ENCODE measurements around the gene FAM193A.
A peak's percentile ranks its signal among the peaks of the same experiment; 100 is the strongest.
"Not testable (repeated sequence)": the region's sequence is repeated elsewhere in the genome, so short reads cannot be mapped to it uniquely, and the experiment has no call there.

FAM193A gene

DNA sequence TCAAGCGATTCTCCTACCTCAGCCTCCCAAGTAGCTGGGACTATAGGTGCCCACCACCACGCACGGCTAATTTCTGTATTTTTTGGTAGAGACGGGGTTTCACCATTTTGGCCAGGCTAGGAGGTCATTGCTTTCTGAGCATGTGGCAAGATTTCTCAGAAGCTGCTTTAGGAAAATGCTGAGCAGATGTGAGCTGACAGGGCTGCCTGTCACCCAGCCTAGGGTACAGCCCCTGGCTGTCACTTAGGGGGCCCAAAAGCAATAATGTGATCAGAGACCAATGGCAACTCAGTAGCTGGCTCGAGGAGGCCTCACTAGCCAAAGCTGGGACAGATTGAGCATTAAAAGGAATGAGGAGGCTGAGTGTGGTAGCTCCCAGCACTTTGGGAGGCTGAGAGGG, 154.9 kb downstream of the FAM193A start:
- DNase-seq (ENCODE audit: low read depth in 3 of 3): no peak

DNA sequence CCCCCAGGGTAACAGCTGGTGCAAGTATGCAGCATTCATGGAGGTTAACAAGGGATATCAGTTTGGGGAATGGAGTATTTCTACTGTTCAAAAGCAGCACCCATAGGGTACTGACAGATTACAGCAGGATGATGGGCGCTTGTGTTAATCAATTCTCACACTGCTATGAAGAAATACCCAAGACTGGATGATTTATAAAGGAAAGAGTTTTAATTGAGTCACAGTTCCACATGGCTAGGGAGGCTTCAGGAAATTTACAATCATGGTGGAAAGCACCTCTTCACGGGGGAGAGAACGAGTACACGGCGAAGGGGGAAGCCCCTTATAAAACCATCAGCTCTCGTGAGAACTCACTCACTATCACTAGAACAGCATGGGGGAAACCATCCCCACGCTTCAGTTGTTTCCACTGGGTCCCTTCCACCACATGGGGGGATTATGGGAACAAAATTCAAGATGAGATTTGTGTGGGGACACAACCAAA, 155.5 kb downstream of the FAM193A start:
- peak in 1 of 3 experiments; percentile 43 for DNase-seq (ENCODE audit: low read depth in 3 of 3)

DNA sequence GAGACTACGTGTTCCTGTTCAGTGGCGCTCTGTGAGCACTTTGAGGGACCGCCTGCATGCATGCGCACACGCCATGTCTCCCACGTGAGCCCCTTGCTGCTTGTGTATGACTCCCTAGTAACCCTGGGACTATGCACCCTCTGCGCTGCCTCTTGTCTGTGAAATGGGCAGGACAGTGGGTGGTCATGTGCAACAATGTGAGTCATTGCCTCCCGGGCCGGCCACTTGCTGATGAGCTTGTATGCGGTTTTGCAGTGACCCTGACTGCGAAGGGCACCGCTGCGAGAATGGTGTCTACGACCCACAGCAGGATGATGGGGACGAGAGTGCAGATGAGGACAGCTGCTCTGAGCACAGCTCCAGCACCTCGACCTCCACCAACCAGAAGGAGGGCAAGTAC, 158.2 kb downstream of the FAM193A start:
- no peak for DNase-seq (ENCODE audit: low read depth in 3 of 3)

DNA sequence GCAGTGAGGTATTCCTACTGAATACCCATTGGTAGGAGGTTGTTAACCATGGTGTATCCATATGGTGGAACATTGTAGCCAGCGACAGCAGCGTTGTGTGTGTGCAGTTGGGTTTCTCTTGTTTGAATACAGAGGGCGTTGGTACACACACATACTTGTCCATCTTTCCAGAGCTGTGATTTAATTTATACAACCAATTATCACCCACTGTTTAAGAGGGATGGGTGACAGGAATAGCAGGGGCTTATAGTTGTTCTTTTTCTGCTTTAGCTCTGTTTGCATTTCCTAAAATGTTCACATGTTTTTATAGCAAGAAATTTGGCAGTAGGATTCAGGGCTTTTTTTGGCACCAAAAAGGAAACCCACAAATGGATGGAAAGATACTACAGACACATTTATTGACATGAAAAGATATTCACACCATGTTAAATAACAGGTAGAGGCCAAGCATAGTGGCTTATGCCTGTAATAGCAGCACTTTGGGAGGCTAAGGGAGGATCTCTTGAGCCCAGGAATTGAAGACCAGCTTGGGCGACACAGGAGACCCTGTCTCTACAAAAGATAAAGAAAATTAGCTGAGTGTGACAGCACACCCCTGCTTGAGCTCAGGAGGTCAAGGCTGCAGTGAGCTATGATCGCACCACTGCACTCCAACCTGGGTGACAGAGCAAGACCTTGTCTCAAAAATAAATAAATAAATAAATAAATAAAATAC, 159.1 kb downstream of the FAM193A start:
- no peak for DNase-seq (ENCODE audit: low read depth in 3 of 3)

GRCh38 chr4:2696423-2696822, 160.0 kb downstream of the FAM193A start:
- DNase-seq (ENCODE audit: low read depth in 3 of 3): no peak

DNA sequence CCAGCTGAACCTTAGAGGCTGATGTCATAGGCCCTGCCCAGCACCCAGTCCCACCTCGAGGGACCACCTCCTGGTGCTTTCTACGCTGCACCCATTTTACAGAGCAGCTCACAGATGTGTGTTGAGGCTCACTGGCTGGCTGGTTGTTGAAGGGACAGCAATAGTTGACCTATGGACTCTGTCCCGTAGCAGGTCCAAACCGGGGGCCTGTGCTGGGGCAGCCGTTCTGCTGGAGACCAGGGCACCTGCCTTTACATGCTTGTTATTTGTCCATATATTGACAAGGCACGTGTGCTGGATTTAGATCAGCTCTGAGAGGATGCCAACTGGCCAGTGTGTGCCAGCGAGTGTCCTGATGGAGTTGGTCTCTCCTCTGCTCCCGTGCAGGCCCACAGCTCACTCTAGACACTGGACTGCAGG, 161.6 kb downstream of the FAM193A start:
- DNase-seq (ENCODE audit: low read depth in 3 of 3): no peak

DNA sequence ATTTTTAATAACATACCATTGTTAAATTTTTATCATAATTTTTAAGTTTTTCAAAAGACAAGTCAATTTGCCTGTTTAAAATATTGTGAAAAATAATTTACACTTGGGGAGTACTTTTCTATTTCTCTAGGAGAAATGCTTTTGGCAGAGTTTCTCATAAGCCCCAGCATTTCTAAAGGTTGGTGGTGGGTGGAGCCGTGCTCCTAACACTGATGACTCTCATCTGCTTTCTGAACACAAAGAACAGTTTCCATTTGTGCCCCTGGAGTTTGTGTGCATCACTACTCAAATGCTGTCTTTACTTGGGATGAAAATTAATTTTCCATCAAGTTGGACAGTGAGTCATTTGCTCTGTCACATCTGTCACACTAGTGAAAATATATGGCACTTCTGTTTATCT, 162.1 kb downstream of the FAM193A start:
- no peak for DNase-seq (ENCODE audit: low read depth in 3 of 3)

GRCh38 chr4:2698951-2699505, 162.6 kb downstream of the FAM193A start:
- DNase-seq (ENCODE audit: low read depth in 3 of 3): no peak

DNA sequence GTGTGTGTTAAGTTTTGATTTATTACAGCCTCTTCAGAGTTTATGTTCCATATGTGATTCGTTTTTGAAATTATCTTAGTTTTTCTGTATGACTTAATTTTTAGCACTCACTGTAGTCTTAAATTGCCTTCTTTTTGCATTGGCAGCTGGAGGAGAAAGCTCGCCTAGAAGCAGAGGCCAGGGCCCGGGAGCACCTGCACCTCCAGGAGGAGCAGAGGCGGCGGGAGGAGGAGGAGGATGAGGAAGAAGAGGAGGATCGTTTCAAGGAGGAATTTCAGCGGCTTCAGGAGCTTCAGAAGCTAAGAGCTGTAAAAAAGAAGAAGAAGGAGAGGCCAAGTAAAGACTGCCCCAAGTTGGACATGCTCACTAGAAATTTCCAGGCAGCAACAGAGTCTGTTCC, 163.1 kb downstream of the FAM193A start:
- DNase-seq (ENCODE audit: low read depth in 3 of 3): no peak

DNA sequence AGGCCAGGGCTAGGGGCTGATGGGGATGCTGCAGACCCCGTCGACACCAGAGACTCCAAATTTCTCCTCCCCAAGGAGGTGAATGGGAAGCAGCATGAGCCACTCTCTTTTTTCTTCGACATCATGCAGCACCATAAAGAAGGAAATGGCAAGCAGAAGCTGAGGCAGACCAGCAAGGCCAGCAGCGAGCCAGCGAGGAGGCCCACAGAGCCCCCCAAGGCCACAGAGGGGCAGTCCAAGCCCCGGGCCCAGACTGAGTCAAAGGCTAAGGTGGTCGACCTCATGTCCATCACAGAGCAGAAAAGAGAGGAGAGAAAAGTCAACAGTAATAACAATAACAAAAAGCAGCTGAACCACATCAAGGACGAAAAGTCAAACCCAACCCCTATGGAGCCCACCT, 163.6 kb downstream of the FAM193A start:
- DNase-seq (ENCODE audit: low read depth in 3 of 3): no peak

- no peak for DNase-seq (ENCODE audit: low read depth in 3 of 3)
Observed at GRCh38 chr4:2702361-2702760, 165.9 kb downstream of the FAM193A start.

DNA sequence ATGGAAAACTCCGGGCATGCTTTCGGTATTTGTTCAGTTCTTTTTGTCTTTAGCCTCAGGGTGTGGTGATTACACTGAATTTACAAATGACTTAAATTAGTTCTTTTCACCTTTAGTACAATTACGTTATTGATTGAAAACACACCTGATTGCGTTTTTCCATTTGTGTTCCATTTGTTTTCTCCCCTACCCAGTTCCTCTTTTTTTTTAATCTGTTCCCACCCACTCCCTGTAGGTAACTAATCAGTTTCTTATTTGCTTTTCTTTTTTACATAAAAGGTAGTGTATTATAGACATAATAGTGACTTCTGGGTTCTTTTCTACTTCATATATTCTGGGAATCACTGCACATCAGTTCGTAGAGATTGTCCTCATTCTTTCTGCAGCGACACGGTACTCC, 166.3 kb downstream of the FAM193A start:
- no peak for DNase-seq (ENCODE audit: low read depth in 3 of 3)

GRCh38 chr4:2712261-2712842, 175.9 kb downstream of the FAM193A start:
- no peak for DNase-seq (ENCODE audit: low read depth in 3 of 3)

DNA sequence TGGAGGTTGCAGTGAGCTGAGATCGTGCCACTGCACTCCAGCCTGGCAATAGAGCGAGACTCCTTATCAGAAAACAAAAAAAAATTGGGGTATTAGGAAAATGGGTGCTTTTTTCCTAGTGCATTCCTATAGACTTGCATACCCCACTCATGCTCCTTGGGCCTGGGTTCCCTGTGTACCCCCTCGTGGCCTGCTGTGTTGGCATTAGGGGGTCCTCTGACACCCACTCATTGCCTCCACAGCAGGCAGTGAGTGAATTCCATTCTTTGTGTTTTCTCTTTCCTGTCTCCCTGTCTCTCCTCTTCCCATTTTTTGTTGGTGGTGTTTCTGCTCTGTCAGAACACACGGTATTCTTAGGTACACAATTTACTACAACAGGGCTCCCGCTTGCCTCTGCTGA, 176.9 kb downstream of the FAM193A start:
- no peak for DNase-seq (ENCODE audit: low read depth in 3 of 3)

DNA sequence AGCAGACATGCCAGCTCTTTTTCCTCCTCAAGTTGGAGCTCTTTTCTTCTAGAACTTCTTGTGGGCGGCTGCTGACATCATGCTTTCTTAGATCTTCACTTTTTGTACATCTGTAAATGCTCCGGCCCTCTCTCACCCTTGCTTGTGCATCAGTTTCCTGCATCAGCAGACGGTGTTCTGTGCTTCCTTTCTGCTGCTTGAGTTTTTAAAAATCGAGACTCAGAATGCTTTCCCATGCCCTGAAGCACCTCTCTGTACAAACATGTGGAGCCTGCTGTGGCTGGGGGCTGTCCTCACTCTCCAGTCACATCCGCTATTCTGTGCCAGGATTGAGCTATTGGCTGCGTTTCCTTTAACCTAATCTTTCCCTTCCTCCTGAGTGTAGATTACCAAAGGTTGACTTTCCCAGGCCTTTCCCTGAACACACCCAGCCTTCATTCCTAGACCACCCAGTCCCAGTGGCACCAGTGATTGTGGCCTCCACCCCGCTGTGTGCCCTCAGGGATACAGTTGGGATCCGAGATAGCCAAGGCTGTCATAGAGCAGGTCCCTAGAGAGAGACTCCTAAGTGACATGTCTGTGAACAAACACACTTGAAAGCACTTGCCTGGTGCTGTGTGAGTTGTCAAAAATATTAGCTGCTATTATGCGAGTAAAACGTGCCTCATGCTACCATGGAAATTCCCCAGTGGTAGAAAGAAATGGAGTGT, 177.8 kb downstream of the FAM193A start:
- DNase-seq (ENCODE audit: low read depth in 3 of 3): peak in 1 of 3 experiments; percentile 25

- no peak for DNase-seq (ENCODE audit: low read depth in 3 of 3)
Observed at GRCh38 chr4:2714918-2715317, 178.5 kb downstream of the FAM193A start.

DNA sequence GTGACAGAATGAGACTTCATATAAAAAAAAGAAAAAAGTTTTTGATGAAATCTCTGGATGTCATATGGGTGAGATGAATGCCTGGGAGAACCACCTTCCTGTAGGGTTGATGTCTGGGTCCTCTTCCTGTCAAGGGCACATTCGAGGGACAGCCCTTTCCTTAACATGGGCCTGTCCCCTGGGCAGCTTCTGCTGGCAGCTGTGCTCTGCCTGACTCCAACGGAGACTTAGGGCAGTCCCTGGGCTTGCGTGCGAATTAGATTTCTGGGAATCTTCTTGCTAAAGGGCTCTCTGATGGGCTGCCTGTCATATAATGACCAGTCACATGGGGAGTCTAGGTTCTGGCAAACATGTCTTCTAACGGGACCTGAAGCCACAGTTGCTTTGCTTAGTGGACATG, 179.0 kb downstream of the FAM193A start:
- DNase-seq (ENCODE audit: low read depth in 3 of 3): no peak

GRCh38 chr4:2716236-2716635, 179.8 kb downstream of the FAM193A start:
- DNase-seq (ENCODE audit: low read depth in 3 of 3): no peak

- no peak for DNase-seq (ENCODE audit: low read depth in 3 of 3)
Observed at GRCh38 chr4:2721586-2721985, 185.1 kb downstream of the FAM193A start.

- no peak for DNase-seq (ENCODE audit: low read depth in 3 of 3)
Observed at GRCh38 chr4:2722033-2722432, 185.6 kb downstream of the FAM193A start.

DNA sequence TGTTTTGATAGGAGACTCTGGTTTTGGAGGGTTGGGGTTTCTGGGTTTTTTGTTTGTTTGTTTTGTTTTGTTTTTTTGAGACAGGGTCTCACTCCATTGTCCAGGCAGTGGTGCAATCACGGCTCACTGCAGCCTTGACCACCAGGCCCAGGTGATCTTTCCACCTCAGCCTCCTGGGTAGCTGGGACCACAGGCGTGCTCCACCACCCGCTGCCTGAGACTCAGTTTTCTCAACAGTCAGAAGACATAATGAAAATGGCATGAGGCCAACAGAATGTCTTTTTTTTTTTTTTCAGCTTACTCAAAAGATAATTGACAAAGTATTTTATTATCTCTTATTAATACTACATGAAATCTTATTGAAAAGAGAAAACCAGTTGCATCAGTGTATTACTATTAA, 187.3 kb downstream of the FAM193A start:
- DNase-seq (ENCODE audit: low read depth in 3 of 3): no peak

GRCh38 chr4:2725380-2725779, 188.9 kb downstream of the FAM193A start:
- no peak for DNase-seq (ENCODE audit: low read depth in 3 of 3)

DNA sequence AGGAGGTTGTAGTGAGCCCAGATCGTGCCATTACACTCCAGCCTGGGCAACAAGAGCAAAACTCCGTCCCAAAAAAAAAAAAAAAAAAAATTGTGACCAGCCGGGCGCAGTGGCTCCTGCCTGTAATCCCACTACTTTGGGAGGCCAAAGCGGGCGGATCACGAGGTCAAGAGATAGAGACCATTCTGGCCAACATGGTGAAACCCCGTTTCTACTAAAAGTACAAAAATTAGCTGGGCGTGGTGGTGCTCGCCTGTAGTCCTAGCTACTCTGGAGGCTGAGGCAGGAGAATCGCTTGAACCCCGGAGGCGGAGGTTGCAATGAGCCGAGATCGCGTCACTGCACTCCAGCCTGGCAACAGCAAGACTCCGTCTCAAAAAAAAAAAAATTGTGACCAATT, 190.4 kb downstream of the FAM193A start:
- DNase-seq (ENCODE audit: low read depth in 3 of 3): not testable (repeated sequence)

All from stimulated activated CD4-positive, alpha-beta T cell treated with anti-CD3 and anti-CD28 coated beads, TNF-alpha, amount 100 ng/mL, for 24 hours (primary cell).